Right lobe of liver (tissue), 4 donors: ENCODE results near the gene CAMK2N1.

Source experiments
- CTCF ChIP-seq, 4 donors: fragments of 200-600 bp in 3 of 4; fragments of 450-650 bp in 1 of 4; IDR thresholded peaks; one replicate each; pipeline versions ENCODE4 v1.5.1 to v1.8.0; 2016 to 2022; ENCODE audit warnings: antibody characterized with exemption in 4 of 4, mild to moderate bottlenecking in 2 of 4
- POLR2A ChIP-seq: fragments of 450-650 bp; IDR thresholded peaks from one replicate; pipeline ENCODE4 v1.6.1; 2017; ENCODE audit warnings: antibody characterized with exemption, mild to moderate bottlenecking
- donor health status: DM: no; HTN: no; CAD: no.
- donor health status: DM: no; HTN: no; CAD: no.
- donor health status: DM: no; HTN: yes; CAD: no.

- TF ChIP-seq POLR2A: no peak
- TF ChIP-seq CTCF (IDR thresholded peaks at IDR 0.05): no peak
Measured at GRCh38 chr1:20439282-20439681, 46.7 kb downstream of the CAMK2N1 start.
